ENCODE measurements around the gene CLEC18C. TPM values are rescaled to one million over a fixed set of nuclear protein-coding genes. Genes with fewer than 3 reads are reported as not detected.
"Not testable (repeated sequence)": the region's sequence is repeated elsewhere in the genome, so short reads cannot be mapped to it uniquely, and the experiment has no call there.

Gene CLEC18C
- total RNA-seq, 4 donors from 2014 or later: 1.0 to 1.9 (median 1.2) TPM; not detected in 1

- Histone ChIP-seq H3K27ac (no peak overlapping the region), H3K4me1 (no peaks in the 10 kb centered on the region), H3K4me3 (no peak overlapping the region), H3K9me3 (no peaks in the 10 kb centered on the region), H3K36me3 (peaks cover 0 to 91% (median 4%) of the 10 kb centered on the region in 3 donors), H3K27me3 (no peaks in the 10 kb centered on the region)
- DNase-seq: no peak
- TF ChIP-seq CTCF (IDR thresholded peaks at IDR 0.05) (no peak), POLR2A (IDR thresholded peaks at IDR 0.05) (no peak)
Measured at GRCh38 chr16:70151391-70151790, 22.2 kb upstream of the CLEC18C start.

GRCh38 chr16:70151941-70152509, 21.6 kb upstream of the CLEC18C start:
- Histone ChIP-seq H3K27me3 (no peaks in the 10 kb centered on the region), H3K27ac (peak overlapping the region in 1 of 4 donors; percentile 47), H3K4me1 (no peaks in the 10 kb centered on the region), H3K9me3 (no peaks in the 10 kb centered on the region), H3K36me3 (peaks cover 0 to 97% (median 5%) of the 10 kb centered on the region in 3 donors), H3K4me3 (no peak overlapping the region)
- TF ChIP-seq POLR2A (IDR thresholded peaks at IDR 0.05) (no peak), CTCF (IDR thresholded peaks at IDR 0.05) (no peak)
- DNase-seq: no peak

- H3K4me1 ChIP-seq: no peaks in the 10 kb centered on the region
- no peak for DNase-seq
Measured at GRCh38 chr16:70152578-70153302, 20.8 kb upstream of the CLEC18C start.

GRCh38 chr16:70154736-70155135, 18.9 kb upstream of the CLEC18C start:
- not testable (repeated sequence) for H3K27ac ChIP-seq, H3K4me3 ChIP-seq, H3K9me3 ChIP-seq, H3K27me3 ChIP-seq, H3K4me1 ChIP-seq, DNase-seq
- peaks cover 0 to 100% (median 7%) of the 10 kb centered on the region in 3 donors for H3K36me3 ChIP-seq

More at GRCh38 chr16:70152578-70153302, 20.8 kb upstream of the CLEC18C start:
- Histone ChIP-seq H3K4me3 (peak overlapping the region in 1 of 4 donors; percentile 14), H3K27me3 (no peaks in the 10 kb centered on the region), H3K36me3 (peaks cover 0 to 98% (median 7%) of the 10 kb centered on the region in 3 donors), H3K9me3 (no peaks in the 10 kb centered on the region), H3K27ac (peak overlapping the region in 1 of 4 donors; percentile 47)
- no peak for TF ChIP-seq CTCF (IDR thresholded peaks at IDR 0.05)
- TF ChIP-seq POLR2A (IDR thresholded peaks at IDR 0.05): no peak

- H3K36me3 ChIP-seq: peaks cover 0 to 100% (median 5%) of the 10 kb centered on the region in 3 donors
- peak in 1 of 3 donors; percentile 48 for DNase-seq
- no peak overlapping the region for H3K27ac ChIP-seq
- H3K4me1 ChIP-seq: no peaks in the 10 kb centered on the region
- no peaks in the 10 kb centered on the region for H3K9me3 ChIP-seq
- no peak overlapping the region for H3K4me3 ChIP-seq
- TF ChIP-seq POLR2A (IDR thresholded peaks at IDR 0.05) (no peak), CTCF (IDR thresholded peaks at IDR 0.05) (no peak)
- no peaks in the 10 kb centered on the region for H3K27me3 ChIP-seq
Measured at GRCh38 chr16:70156207-70156978, 17.2 kb upstream of the CLEC18C start.

- TF ChIP-seq POLR2A (IDR thresholded peaks at IDR 0.05): no peak
- no peak for TF ChIP-seq CTCF (IDR thresholded peaks at IDR 0.05)
- Histone ChIP-seq H3K27ac (no peak overlapping the region), H3K4me3 (no peak overlapping the region), H3K4me1 (no peaks in the 10 kb centered on the region), H3K27me3 (no peaks in the 10 kb centered on the region), H3K9me3 (no peaks in the 10 kb centered on the region), H3K36me3 (peaks cover 0 to 100% (median 4%) of the 10 kb centered on the region in 3 donors)
- peak in 1 of 3 donors; percentile 46 for DNase-seq
Measured at GRCh38 chr16:70157105-70157476, 16.5 kb upstream of the CLEC18C start.
